ENCODE data around the gene FERMT1. TPM values are rescaled to one million over a fixed set of nuclear protein-coding genes. Genes with fewer than 3 reads are reported as not detected.
A peak's percentile ranks its signal among the peaks of the same experiment; 100 is the strongest.

The FERMT1 gene
- total RNA-seq, 1 donor from 2014 or later: 0.23 TPM

DNA sequence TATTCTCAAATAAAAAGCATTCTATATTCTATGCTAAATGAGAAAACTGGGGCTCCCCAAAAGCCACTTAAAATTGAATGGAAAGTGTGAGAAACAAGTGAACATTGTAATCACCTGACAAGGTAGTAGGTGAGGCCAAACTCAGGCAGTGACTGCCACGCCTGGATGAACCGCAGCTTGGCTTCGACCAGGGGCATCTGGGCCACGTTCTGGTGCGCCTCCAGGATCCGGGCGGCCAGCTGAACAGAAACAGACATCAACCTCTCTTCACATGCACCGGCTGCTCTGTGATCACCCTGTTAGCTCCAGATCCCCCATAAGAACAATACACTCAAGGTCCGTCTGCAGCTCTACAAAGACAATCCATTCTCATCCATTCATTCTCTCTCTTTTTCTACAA lies 38.9 kb downstream of the FERMT1 start:
- Mint-ChIP-seq H3K27me3 (ENCODE audit: low read depth) (peaks cover 2% of the 10 kb centered on the region), H3K4me1 (no peaks in the 10 kb centered on the region), H3K27ac (ENCODE audit: unreplicated experiment) (peak overlapping the region; percentile 28), H3K9me3 (no peaks in the 10 kb centered on the region), H3K4me3 (no peak overlapping the region), H3K36me3 (ENCODE audit: low read depth) (no peaks in the 10 kb centered on the region)
- no peak for DNase-seq (ENCODE audit: low read depth, low spot score)
- TF ChIP-seq, protein P1, sequence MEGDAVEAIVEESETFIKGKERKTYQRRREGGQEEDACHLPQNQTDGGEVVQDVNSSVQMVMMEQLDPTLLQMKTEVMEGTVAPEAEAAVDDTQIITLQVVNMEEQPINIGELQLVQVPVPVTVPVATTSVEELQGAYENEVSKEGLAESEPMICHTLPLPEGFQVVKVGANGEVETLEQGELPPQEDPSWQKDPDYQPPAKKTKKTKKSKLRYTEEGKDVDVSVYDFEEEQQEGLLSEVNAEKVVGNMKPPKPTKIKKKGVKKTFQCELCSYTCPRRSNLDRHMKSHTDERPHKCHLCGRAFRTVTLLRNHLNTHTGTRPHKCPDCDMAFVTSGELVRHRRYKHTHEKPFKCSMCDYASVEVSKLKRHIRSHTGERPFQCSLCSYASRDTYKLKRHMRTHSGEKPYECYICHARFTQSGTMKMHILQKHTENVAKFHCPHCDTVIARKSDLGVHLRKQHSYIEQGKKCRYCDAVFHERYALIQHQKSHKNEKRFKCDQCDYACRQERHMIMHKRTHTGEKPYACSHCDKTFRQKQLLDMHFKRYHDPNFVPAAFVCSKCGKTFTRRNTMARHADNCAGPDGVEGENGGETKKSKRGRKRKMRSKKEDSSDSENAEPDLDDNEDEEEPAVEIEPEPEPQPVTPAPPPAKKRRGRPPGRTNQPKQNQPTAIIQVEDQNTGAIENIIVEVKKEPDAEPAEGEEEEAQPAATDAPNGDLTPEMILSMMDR (conservative IDR thresholded peaks at IDR 0.05): no peak

DNA sequence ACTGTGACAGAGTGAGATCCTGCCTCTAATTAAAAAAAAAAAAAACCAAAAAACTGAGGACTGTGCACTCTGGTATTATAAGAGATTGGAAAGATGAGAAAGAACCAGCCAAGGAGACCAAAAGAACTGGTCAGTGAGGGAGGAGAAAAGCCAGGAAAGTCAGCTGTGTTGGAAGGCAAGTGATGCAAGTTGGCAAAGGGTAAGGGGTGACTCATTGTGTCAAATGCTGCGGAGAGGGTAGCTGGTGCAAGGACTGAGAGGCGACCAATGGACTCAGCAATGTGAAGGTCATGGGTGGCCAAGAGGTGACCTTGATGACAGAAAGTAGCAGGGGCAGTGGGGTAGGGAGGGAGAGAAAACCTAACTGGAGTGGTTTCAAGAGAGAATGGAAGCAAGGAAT lies 41.6 kb downstream of the FERMT1 start:
- no peaks in the 10 kb centered on the region for H3K4me1 Mint-ChIP-seq
- no peak overlapping the region for H3K4me3 Mint-ChIP-seq
- TF ChIP-seq, protein P1 (conservative IDR thresholded peaks at IDR 0.05): no peak
- no peaks in the 10 kb centered on the region for H3K27me3 Mint-ChIP-seq (ENCODE audit: low read depth)
- no peak for DNase-seq (ENCODE audit: low read depth, low spot score)
- no peak overlapping the region for H3K27ac Mint-ChIP-seq (ENCODE audit: unreplicated experiment)
- no peaks in the 10 kb centered on the region for H3K9me3 Mint-ChIP-seq
- no peaks in the 10 kb centered on the region for H3K36me3 Mint-ChIP-seq (ENCODE audit: low read depth)

DNA sequence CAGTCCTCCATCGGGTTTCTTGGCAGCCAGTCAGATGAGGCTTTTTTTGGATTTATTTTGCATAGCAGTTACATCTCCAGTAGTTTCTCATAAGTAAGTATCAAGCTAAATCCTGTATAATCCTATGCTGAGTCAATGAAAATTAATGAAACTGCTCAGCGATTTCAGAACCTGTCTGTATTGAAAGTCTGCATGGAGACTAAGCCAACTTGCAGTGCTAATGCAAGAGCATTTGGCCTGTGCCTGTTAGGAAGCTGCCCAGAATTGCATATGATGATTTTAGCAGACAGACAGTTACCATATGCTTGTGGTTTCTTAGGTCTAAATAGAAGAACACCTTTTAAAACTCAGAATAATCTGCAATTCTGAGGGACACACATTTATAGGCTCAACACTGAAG lies 43.8 kb downstream of the FERMT1 start:
- Mint-ChIP-seq H3K9me3 (no peaks in the 10 kb centered on the region), H3K27me3 (ENCODE audit: low read depth) (no peaks in the 10 kb centered on the region), H3K36me3 (ENCODE audit: low read depth) (no peaks in the 10 kb centered on the region), H3K4me1 (peaks cover 6% of the 10 kb centered on the region), H3K4me3 (no peak overlapping the region), H3K27ac (ENCODE audit: unreplicated experiment) (no peak overlapping the region)
- TF ChIP-seq, protein P1 (conservative IDR thresholded peaks at IDR 0.05): no peak
- DNase-seq (ENCODE audit: low read depth, low spot score): no peak

DNA sequence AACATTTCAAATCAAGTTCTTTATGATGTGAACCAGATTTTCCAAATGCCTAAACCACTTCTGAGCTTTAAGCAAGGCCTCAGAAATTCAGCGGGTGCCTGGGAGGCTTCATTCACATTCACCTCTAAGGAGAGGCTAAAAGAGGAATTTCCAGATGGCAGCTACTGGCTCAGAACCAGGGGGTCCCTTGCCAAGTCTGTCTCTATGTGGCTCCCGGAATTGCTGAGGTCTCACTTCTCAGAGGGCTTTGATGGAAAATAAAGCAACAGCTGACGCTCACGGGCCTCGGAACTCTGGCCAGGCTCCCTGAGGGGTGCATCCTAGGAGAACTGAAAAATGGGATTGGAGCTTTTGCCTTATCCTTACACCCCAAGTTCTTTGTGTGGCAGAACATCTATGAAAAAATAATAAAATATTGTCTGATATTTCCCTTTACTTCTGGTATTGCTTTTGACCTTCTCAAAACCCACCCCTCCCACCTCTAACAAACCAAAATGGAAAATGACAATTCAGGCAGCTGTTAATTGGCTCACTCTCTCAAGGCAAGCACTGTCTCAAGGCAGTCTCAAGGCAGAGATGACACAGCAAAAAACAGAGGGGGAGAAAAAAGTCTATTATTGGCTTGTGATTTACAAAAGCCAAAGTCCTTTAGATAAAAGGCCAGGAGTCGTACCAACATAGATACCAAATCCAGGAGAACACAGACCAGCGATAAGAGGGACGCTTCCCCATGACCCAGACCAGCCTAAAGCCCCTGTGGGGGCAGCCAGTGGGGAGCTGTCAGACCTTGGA lies 47.2 kb downstream of the FERMT1 start:
- DNase-seq (ENCODE audit: low read depth, low spot score): no peak
- Mint-ChIP-seq H3K27ac (ENCODE audit: unreplicated experiment) (no peak overlapping the region), H3K9me3 (no peaks in the 10 kb centered on the region), H3K4me1 (peaks cover 7% of the 10 kb centered on the region), H3K27me3 (ENCODE audit: low read depth) (no peaks in the 10 kb centered on the region), H3K36me3 (ENCODE audit: low read depth) (no peaks in the 10 kb centered on the region), H3K4me3 (no peak overlapping the region)
- TF ChIP-seq, protein P1 (conservative IDR thresholded peaks at IDR 0.05): no peak

DNA sequence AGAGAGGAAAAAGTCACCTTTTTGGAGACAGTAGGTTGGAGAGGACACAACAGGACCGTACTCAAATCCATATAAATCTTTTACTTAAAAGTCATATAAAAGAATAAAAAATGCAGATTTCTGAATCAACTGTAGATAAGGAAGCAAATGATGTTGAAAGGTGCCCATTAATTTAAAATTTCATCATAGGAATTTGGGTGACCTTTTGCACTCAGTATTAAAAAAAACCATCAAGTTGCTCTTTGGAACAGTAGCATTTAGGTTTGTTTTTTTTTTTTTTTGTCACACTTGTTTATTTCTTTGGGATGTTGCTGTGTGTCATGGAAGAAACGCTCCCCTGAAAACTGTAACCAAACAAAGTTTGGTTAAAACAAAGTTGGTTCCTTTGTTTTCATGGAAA lies 48.0 kb downstream of the FERMT1 start:
- Mint-ChIP-seq H3K27me3 (ENCODE audit: low read depth) (no peaks in the 10 kb centered on the region), H3K4me3 (no peak overlapping the region), H3K36me3 (ENCODE audit: low read depth) (no peaks in the 10 kb centered on the region), H3K9me3 (no peaks in the 10 kb centered on the region), H3K27ac (ENCODE audit: unreplicated experiment) (no peak overlapping the region), H3K4me1 (peaks cover 7% of the 10 kb centered on the region)
- no peak for DNase-seq (ENCODE audit: low read depth, low spot score)
- TF ChIP-seq, protein P1 (conservative IDR thresholded peaks at IDR 0.05): no peak
